ENCODE measurements around the gene SLC38A2.

The SLC38A2 gene

DNA sequence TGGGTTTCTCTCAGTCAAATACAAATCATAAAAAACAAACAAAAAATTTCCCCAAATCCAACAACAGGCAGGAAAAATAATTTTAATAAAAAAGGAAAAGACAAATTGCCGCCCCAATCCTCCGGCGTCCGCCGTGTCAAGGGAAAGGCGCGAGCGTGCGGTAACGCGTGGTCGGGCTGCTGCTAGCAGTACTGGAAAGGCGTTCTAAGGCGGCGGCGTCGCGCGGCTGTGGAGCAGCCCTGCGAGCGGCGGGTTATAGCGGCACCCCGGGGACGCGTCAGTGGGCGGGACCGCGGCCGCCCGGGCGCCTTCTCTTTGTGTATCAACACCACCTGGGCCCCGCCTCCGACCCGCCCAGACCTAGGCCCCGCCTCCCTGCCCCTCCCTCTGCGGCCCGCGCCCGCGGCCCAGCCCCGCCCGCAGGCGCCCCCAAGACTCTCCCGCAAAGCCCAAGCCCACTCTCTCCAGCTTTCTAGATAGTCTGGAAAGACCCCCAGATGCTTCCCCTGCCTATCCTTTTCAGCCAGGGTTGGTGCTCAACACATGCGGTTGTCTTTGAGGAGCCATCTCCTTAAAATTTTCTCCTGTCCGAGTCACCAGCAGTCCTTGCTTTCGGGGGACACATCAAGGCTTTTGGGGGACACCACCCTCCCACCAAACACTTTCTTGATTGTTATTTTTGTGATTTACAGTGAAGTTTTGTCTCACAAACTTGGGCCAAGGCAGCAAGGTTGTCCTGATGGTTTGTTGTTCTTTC is at the start of gene SLC38A2:
TSS of gene SLC38A2 (minus strand) at position 230 of the 757 bp plus-strand sequence. CDS start 1,480 bp downstream, outside the sequence.
- Histone ChIP-seq H3K36me3 (ENCODE audit: control insufficient read depth, insufficient read depth, low read length) (peaks cover 3% of the 10 kb centered on the region), H3K4me3 (replicated peaks; ENCODE audit: low read depth, low read length) (peak within 1 kb of the TSS; percentile 96), H3K27me3 (replicated peaks; ENCODE audit: control insufficient read depth, insufficient read depth, low read length) (no peaks in the 10 kb centered on the region)
- DNase-seq (ENCODE audit: extremely low read depth, insufficient read length): peak; percentile 96
- TF ChIP-seq, protein P1, sequence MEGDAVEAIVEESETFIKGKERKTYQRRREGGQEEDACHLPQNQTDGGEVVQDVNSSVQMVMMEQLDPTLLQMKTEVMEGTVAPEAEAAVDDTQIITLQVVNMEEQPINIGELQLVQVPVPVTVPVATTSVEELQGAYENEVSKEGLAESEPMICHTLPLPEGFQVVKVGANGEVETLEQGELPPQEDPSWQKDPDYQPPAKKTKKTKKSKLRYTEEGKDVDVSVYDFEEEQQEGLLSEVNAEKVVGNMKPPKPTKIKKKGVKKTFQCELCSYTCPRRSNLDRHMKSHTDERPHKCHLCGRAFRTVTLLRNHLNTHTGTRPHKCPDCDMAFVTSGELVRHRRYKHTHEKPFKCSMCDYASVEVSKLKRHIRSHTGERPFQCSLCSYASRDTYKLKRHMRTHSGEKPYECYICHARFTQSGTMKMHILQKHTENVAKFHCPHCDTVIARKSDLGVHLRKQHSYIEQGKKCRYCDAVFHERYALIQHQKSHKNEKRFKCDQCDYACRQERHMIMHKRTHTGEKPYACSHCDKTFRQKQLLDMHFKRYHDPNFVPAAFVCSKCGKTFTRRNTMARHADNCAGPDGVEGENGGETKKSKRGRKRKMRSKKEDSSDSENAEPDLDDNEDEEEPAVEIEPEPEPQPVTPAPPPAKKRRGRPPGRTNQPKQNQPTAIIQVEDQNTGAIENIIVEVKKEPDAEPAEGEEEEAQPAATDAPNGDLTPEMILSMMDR (IDR thresholded peaks at IDR 0.05; ENCODE audit: insufficient read depth, low read length, poor library complexity, severe bottlenecking): no peak

DNA sequence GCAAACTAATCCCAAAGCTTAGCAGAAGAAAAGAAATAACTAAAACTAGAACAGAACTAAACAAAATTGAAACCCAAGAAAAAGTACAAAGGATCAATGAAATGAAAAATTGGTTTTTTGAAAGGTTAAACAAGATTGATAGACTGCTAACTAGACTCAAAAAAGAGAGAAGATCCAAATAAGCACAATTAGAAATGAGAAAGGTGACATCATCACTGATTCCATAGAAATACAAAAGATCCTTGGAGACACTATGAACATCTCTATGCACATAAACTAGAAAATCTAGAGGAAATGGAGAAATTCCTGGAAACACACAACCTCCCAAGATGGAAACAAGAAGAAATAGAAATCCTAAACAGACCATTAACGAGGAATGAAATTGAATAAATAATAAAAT is 47.1 kb upstream of the SLC38A2 start:
- TF ChIP-seq, protein P1 (IDR thresholded peaks at IDR 0.05; ENCODE audit: insufficient read depth, low read length, poor library complexity, severe bottlenecking): no peak
- Histone ChIP-seq H3K36me3 (ENCODE audit: control insufficient read depth, insufficient read depth, low read length) (no peaks in the 10 kb centered on the region), H3K27me3 (replicated peaks; ENCODE audit: control insufficient read depth, insufficient read depth, low read length) (no peaks in the 10 kb centered on the region), H3K4me3 (replicated peaks; ENCODE audit: low read depth, low read length) (no peak overlapping the region)
- no peak for DNase-seq (ENCODE audit: extremely low read depth, insufficient read length)

DNA sequence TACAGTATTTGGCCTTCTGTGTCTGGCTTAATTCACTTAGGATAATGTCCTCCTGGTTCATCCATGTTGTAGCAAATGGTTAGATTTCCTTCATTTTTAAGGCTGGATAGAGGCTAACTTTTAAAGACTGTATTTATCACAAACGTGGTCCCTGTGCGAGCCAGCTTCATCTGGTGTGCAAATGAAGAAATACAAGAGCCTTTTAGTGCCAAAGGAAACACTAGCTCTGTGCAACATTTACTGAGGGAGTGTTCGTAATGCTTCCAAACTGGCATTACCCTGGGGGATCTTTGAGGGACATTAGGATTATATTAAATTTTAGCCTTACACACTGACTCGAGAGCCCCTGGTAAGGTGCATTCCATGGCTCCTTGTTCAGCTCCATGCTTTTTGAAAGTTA is 43.0 kb upstream of the SLC38A2 start:
- no peak for DNase-seq (ENCODE audit: extremely low read depth, insufficient read length)
- Histone ChIP-seq H3K36me3 (ENCODE audit: control insufficient read depth, insufficient read depth, low read length) (no peaks in the 10 kb centered on the region), H3K4me3 (replicated peaks; ENCODE audit: low read depth, low read length) (no peak overlapping the region), H3K27me3 (replicated peaks; ENCODE audit: control insufficient read depth, insufficient read depth, low read length) (no peaks in the 10 kb centered on the region)
- TF ChIP-seq, protein P1 (IDR thresholded peaks at IDR 0.05; ENCODE audit: insufficient read depth, low read length, poor library complexity, severe bottlenecking): no peak

DNA sequence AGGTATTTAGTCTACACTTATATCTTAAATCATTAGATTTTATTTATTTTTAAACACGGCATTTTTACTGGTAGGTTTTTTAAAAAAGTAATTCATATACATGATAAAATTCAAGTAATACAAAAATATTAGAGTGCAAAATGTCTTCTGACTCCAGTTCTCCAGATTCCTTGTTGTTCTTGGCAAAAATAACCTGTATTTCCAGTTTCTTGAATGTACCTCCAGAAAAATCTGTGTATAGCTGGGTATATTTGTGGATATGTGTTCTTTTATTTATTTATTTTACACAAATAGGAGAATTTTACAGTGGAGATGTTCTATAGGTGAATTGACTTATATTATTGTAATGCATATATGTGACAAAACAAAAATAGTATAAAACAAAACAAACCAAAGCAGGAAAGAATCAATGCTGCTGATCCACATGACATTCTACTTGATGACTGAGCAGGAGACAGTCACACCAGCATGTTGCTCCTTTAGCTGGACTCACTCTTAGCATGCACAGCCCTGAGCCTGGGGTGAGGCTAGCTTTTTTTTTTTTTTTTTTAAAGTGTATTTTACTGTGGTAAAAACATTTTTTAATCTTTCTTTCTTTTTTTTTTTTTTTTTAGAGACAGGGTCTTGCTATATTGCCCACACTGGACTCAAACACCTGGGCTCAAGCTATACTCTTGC is 42.2 kb upstream of the SLC38A2 start:
- Histone ChIP-seq H3K36me3 (ENCODE audit: control insufficient read depth, insufficient read depth, low read length) (no peaks in the 10 kb centered on the region), H3K4me3 (replicated peaks; ENCODE audit: low read depth, low read length) (no peak overlapping the region), H3K27me3 (replicated peaks; ENCODE audit: control insufficient read depth, insufficient read depth, low read length) (no peaks in the 10 kb centered on the region)
- no peak for DNase-seq (ENCODE audit: extremely low read depth, insufficient read length)
- TF ChIP-seq, protein P1 (IDR thresholded peaks at IDR 0.05; ENCODE audit: insufficient read depth, low read length, poor library complexity, severe bottlenecking): no peak

DNA sequence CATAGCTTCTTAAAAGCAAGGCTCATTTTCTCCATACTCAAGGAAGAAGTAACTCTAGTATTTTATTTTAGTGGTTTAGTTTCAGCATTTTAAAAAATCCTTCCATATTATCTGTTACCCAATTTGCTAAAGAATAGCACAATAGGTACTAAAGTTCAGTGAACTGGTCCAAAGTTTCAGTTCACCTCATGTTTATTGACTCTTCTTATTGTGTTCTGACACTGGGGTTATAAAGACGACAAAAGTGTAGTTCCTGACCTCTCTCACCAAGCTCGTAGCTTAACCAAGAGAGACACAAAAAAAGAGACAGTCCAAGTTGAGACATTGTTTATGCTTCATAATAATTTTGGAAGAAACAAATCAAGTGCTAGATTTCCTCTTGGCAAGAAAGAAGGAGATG is 40.8 kb upstream of the SLC38A2 start:
- DNase-seq (ENCODE audit: extremely low read depth, insufficient read length): no peak

More for the DNA sequence above, 40.8 kb upstream of the SLC38A2 start:
- H3K36me3 ChIP-seq (ENCODE audit: control insufficient read depth, insufficient read depth, low read length): no peaks in the 10 kb centered on the region
- TF ChIP-seq, protein P1 (IDR thresholded peaks at IDR 0.05; ENCODE audit: insufficient read depth, low read length, poor library complexity, severe bottlenecking): no peak
- H3K27me3 ChIP-seq (replicated peaks; ENCODE audit: control insufficient read depth, insufficient read depth, low read length): no peaks in the 10 kb centered on the region
- H3K4me3 ChIP-seq (replicated peaks; ENCODE audit: low read depth, low read length): no peak overlapping the region
